HepG2 (cell line): ENCODE measurements around the gene MCOLN1. TPM values are rescaled to one million over a fixed set of nuclear protein-coding genes. Genes with fewer than 3 reads are reported as not detected.
A peak's percentile ranks its signal among the peaks of the same experiment; 100 is the strongest.

Source experiments
- ATAC-seq: fragments of 200-7000 bp; cut with Tn5 transposase; 3 replicates; pipeline ENCODE4 v1.9.1; 2020; ENCODE audit warnings: mild to moderate bottlenecking, moderate library complexity
- BruUV-seq: library from RNA; stranded (reverse); fragments of 400-500 nt; replicated peaks from 2 replicates; lab custom pipeline; 2021; lab: Mats Ljungman, UMichigan
- CTCF ChIA-PET: fragments of 300-600 bp; formaldehyde crosslinking; extraction: SDS; loops from one replicate; lab custom pipeline; 2021; ENCODE audit warnings: low total read pairs, inconsistent platforms, low intra/inter-chr PET ratio; lab: Yijun Ruan, JAX
- POLR2A ChIA-PET: fragments of 350-600 bp; sonication (Branson Sonifier 250); formaldehyde crosslinking; loops from one replicate; lab custom pipeline; 2020; ENCODE audit warnings: antibody characterized with exemption, inconsistent platforms; lab: Yijun Ruan, JAX
- DNase-seq: peaks from one replicate; pipeline ENCODE4 v3.0.0-alpha.2; 2015; ENCODE audit warnings: low spot score
- FAIRE-seq: peaks from 3 replicates; lab custom pipeline; 2011; peaks lifted over from hg19 to GRCh38; lab: Jason Lieb, UNC
- H2AFZ ChIP-seq: one replicate; pipeline ENCODE4 v1.6.1; 2011; ENCODE audit warnings: low read length, inconsistent platforms
- H3K27ac ChIP-seq: fragments of 300-600 bp; 3 replicates; pipeline ENCODE4 v1.8.0; 2011; ENCODE audit warnings: mixed run types, mild to moderate bottlenecking, mixed read lengths, low read length, inconsistent platforms; ENCODE audit not compliant: insufficient read depth; ENCODE audit errors: extremely low read length
- H3K27me3 ChIP-seq, 2 experiments: fragments of 200-600 bp in 1 of 2; 2 replicates in 1 of 2; 3 replicates in 1 of 2; pipeline versions ENCODE4 v1.6.0 to v1.8.0; 2011; ENCODE audit warnings: low read length in 2 of 2, mild to moderate bottlenecking in 2 of 2, moderate library complexity in 2 of 2, inconsistent platforms in 1 of 2; ENCODE audit not compliant: insufficient read depth in 2 of 2, control insufficient read depth in 1 of 2
- H3K36me3 ChIP-seq, 2 experiments: fragments of 200-600 bp in 1 of 2; replicated peaks in 1 of 2; 2 replicates in 1 of 2; 3 replicates in 1 of 2; pipeline versions ENCODE4 v1.5.1 to v1.8.0; 2011; ENCODE audit warnings: low read length in 2 of 2, inconsistent platforms in 1 of 2; ENCODE audit not compliant: insufficient read depth in 2 of 2, control insufficient read depth in 1 of 2
- H3K4me1 ChIP-seq: 2 replicates; pipeline ENCODE4 v1.5.1; 2012; ENCODE audit warnings: low read length, inconsistent platforms; ENCODE audit not compliant: insufficient read depth
- H3K4me2 ChIP-seq: 2 replicates; pipeline ENCODE4 v1.6.0; 2011; ENCODE audit warnings: low read depth, low read length, inconsistent platforms
- H3K4me3 ChIP-seq, 3 experiments: fragments of 200-600 bp in 1 of 3; sonication (generic), shearing (Covaris generic) in 1 of 3; replicated peaks in 1 of 3; 2 replicates each; pipeline ENCODE4 v1.5.1; 2011 to 2016; ENCODE audit warnings: low read length in 3 of 3, inconsistent platforms in 2 of 3, low read depth in 2 of 3, mild to moderate bottlenecking in 2 of 3, control low read depth in 1 of 3, mixed read lengths in 1 of 3; ENCODE audit not compliant: insufficient read depth in 1 of 3
- H3K79me2 ChIP-seq: one replicate; pipeline ENCODE4 v1.6.1; 2011; ENCODE audit warnings: low read length, inconsistent platforms; ENCODE audit not compliant: insufficient read depth
- H3K9ac ChIP-seq: 2 replicates; pipeline ENCODE4 v1.6.0; 2011; ENCODE audit warnings: mild to moderate bottlenecking, low read depth, low read length, inconsistent platforms; ENCODE audit not compliant: insufficient read depth
- H3K9me3 ChIP-seq: 2 replicates; pipeline ENCODE4 v1.5.1; 2012; ENCODE audit warnings: mild to moderate bottlenecking, low read length
- H4K20me1 ChIP-seq: 2 replicates; pipeline ENCODE4 v1.6.0; 2011; ENCODE audit warnings: inconsistent platforms, mild to moderate bottlenecking, low read length, moderate library complexity; ENCODE audit not compliant: insufficient read depth
- MEIS2 ChIP-seq: sonication (generic); formaldehyde crosslinking; IDR thresholded peaks from 2 replicates; pipeline ENCODE4 v1.9.0; 2021; ENCODE audit warnings: mild to moderate bottlenecking, missing genetic modification reagents
- NCOR1 ChIP-seq: fragments of 200-600 bp; sonication (generic); IDR thresholded peaks from 2 replicates; pipeline ENCODE4 v1.7.0; 2017; ENCODE audit warnings: antibody characterized with exemption, low read length, borderline replicate concordance
- PHF5A ChIP-seq: IDR thresholded peaks from one replicate; pipeline ENCODE4 v1.6.1; 2018; ENCODE audit warnings: low read depth, missing genetic modification reagents; ENCODE audit not compliant: unreplicated experiment
- POLR2AphosphoS2 ChIP-seq: IDR thresholded peaks from 2 replicates; pipeline ENCODE4 v1.6.1; 2011; ENCODE audit warnings: low read depth, low read length, improper control_type of control experiment
- TRIM24 ChIP-seq: sonication (generic); formaldehyde crosslinking; IDR thresholded peaks from 2 replicates; pipeline ENCODE4 v1.8.0; 2022; ENCODE audit warnings: mild to moderate bottlenecking, missing genetic modification reagents
- U2AF1 ChIP-seq: fragments of 200-400 bp; formaldehyde crosslinking; optimal IDR thresholded peaks from 2 replicates; pipeline ENCODE3; 2017; ENCODE audit warnings: mild to moderate bottlenecking, low read depth, low read length
- ZIK1 ChIP-seq: sonication (generic); formaldehyde crosslinking; IDR thresholded peaks from 2 replicates; pipeline ENCODE4 v1.5.0; 2020; ENCODE audit warnings: mild to moderate bottlenecking, low read depth, missing genetic modification reagents, borderline replicate concordance
- ZMYM3 ChIP-seq: sonication (generic); formaldehyde crosslinking; IDR thresholded peaks from 2 replicates; pipeline ENCODE4 v1.5.1; 2020; ENCODE audit warnings: mild to moderate bottlenecking, missing genetic modification reagents
- ZNF138 ChIP-seq: sonication (generic); formaldehyde crosslinking; IDR thresholded peaks from 2 replicates; pipeline ENCODE4 v1.5.0; 2020; ENCODE audit warnings: mild to moderate bottlenecking, low read depth, missing genetic modification reagents
- ZNF644 ChIP-seq: IDR thresholded peaks from 2 replicates; pipeline ENCODE4 v1.6.1; 2016; ENCODE audit warnings: low read depth
- ZNF713 ChIP-seq: sonication (generic); formaldehyde crosslinking; IDR thresholded peaks from 2 replicates; pipeline ENCODE4 v1.4.0; 2020; ENCODE audit warnings: mild to moderate bottlenecking, missing genetic modification reagents
- ZNF775 ChIP-seq: sonication (generic); formaldehyde crosslinking; IDR thresholded peaks from 2 replicates; pipeline ENCODE4 v1.4.0; 2020; ENCODE audit warnings: missing genetic modification reagents, mild to moderate bottlenecking, moderate library complexity, borderline replicate concordance
- ZSCAN29 ChIP-seq: sonication (generic); formaldehyde crosslinking; conservative IDR thresholded peaks from 2 replicates; pipeline ENCODE4 v1.4.0; 2020; ENCODE audit warnings: mild to moderate bottlenecking, missing genetic modification reagents
- WGBS: methylation state at CpG from one replicate; pipeline ENCODE4 v1.1.6; 2017; ENCODE audit warnings: low lambda C conversion rate; 5-methylcytosine and 5-hydroxymethylcytosine counted together
- in situ Hi-C: cut with HindIII; loops from 2 replicates; pipeline ENCODE4 v1.10.0; 2017; ENCODE audit warnings: low pct_unique_long_range_greater_than_20kb; ENCODE audit not compliant: extremely low pct_ligation_motif_present
- intact Hi-C: fragments of 100-400 bp; cut with micrococcal nuclease; formaldehyde crosslinking; loops from one replicate; pipeline ENCODE4 v1.10.0; 2022; ENCODE audit not compliant: unreplicated experiment
- polyA plus RNA-seq, 8 experiments: library from polyadenylated mRNA; depleted of rRNA in 3 of 8; stranded (reverse) in 7 of 8; unstranded in 1 of 8; fragments of >200 nt; fragmentation: Illumina TruSeq in 4 of 8; extraction: Trizol in 4 of 8; gene quantifications; 2 replicates each; pipeline versions ENCODE4 v1.2.1 to v1.2.3, GENCODE V29; 2011 to 2016; ENCODE audit warnings: low read depth in 4 of 8, missing spikeins in 1 of 8, mixed read lengths in 1 of 8; ENCODE audit not compliant: insufficient read depth in 1 of 8
- total RNA-seq, 5 experiments: library from RNA; depleted of rRNA; stranded (reverse); fragments of >200 nt; fragmentation: Illumina TruSeq; extraction: Trizol; gene quantifications; 2 replicates each; pipeline ENCODE4 v1.2.3, GENCODE V29; 2016; ENCODE audit warnings: low read depth in 1 of 5
- TF ChIP-seq, protein P1 (sequence below): fragments of 450-650 bp; IDR thresholded peaks from 2 replicates; pipeline ENCODE4 v1.6.1; 2016
- TF ChIP-seq, protein P2 (sequence below): sonication (generic); formaldehyde crosslinking; IDR thresholded peaks from 2 replicates; pipeline ENCODE4 v1.4.0; 2020; ENCODE audit warnings: missing genetic modification reagents

Gene MCOLN1
- total and polyA plus RNA-seq, 2 of the 13 experiments (the other 11 are each of a cell fraction or from before 2014, with no cell fraction given) = 3.4 to 15.7 TPM

DNA sequence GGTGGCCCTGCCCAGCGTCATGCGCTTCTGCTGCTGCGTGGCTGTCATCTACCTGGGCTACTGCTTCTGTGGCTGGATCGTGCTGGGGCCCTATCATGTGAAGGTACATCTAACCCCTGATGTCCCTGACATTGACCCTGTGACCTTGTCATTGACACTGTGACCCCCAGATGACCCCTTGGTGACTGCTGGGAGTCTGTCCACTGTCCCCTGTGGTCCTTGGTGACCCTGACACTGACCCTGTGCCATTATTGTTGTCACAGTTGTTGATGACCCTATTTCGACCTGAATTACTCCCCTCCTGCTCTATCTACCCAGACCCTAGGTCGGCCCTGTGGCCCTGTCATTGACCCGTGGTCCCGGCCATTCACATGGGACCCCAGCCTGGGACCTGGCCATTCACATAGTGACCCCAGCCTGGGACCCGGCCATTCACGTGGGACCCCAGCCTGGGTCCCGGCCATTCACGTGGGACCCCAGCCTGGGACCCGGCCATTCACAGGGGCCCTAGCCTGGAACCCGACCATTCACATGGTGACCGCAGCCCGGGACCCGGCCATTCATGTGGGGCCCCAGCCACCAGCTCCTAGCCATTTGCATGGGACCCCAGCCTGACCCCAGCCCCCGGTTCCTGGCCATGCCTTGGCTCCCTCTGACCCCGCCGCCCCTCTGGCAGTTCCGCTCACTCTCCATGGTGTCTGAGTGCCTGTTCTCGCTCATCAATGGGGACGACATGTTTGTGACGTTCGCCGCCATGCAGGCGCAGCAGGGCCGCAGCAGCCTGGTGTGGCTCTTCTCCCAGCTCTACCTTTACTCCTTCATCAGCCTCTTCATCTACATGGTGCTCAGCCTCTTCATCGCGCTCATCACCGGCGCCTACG is 7.4 kb downstream of the MCOLN1 start (continued):
- TF ChIP-seq, protein P1, sequence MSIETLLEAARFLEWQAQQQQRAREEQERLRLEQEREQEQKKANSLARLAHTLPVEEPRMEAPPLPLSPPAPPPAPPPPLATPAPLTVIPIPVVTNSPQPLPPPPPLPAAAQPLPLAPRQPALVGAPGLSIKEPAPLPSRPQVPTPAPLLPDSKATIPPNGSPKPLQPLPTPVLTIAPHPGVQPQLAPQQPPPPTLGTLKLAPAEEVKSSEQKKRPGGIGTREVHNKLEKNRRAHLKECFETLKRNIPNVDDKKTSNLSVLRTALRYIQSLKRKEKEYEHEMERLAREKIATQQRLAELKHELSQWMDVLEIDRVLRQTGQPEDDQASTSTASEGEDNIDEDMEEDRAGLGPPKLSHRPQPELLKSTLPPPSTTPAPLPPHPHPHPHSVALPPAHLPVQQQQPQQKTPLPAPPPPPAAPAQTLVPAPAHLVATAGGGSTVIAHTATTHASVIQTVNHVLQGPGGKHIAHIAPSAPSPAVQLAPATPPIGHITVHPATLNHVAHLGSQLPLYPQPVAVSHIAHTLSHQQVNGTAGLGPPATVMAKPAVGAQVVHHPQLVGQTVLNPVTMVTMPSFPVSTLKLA = no peak
- TF ChIP-seq NCOR1 = no peak
- no peak for TF ChIP-seq MEIS2 (CRISPR knock-in tag)
- TF ChIP-seq ZSCAN29 (CRISPR knock-in tag) = no peak
- TF ChIP-seq ZNF138 (CRISPR knock-in tag) = no peak

DNA sequence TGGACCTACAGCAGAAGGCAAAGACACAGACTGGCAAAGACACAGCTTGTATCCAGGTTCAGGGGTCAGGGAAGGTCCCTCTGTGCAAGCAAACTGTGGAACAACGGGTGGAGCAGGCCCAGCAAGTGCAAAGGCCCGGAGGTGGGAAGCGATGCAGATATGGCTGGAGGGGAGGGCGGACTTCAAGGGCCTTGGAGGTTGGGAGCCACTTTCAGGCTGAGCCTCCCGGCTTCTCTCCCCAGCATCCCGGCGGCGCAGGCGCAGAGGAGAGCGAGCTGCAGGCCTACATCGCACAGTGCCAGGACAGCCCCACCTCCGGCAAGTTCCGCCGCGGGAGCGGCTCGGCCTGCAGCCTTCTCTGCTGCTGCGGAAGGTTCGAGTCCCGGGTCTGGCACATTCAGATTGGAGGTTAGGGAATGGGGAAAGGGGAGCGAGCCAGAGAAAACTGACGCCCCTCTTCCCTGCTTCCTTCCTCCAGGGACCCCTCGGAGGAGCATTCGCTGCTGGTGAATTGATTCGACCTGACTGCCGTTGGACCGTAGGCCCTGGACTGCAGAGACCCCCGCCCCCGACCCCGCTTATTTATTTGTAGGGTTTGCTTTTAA is 11.0 kb downstream of the MCOLN1 start:
- H3K9ac ChIP-seq = peak overlapping the region; percentile 81
- no peak overlapping the region for H2AFZ ChIP-seq
- peaks cover 14% of the 10 kb centered on the region for H3K4me1 ChIP-seq
- H3K9me3 ChIP-seq = no peaks in the 10 kb centered on the region
- no peaks in the 10 kb centered on the region; a peak in 1 of 5 replicates for H3K27me3 ChIP-seq
- no peaks in the 10 kb centered on the region for H3K79me2 ChIP-seq
- no TSS peak for BruUV-seq
- ChIA-PET CTCF (no interaction called here), POLR2A (no interaction called here)
- DNase-seq (no peak), ATAC-seq (no peak), FAIRE-seq (no peak)
- no peaks in the 10 kb centered on the region; a peak in 1 of 5 replicates for H3K36me3 ChIP-seq
- peak overlapping the region; percentile 89 for H3K4me2 ChIP-seq
- no peaks in the 10 kb centered on the region for H4K20me1 ChIP-seq
- 88% methylated on average over 25 of the region's 30 CpGs for WGBS
- H3K27ac ChIP-seq = peak overlapping the region; percentile 84
- in situ Hi-C loops (no loop called here), intact Hi-C loops (no loop called here)
- H3K4me3 ChIP-seq = peak overlapping the region; percentile 91 to 97 (median 94); a peak in 5 of 6 replicates
- TF ChIP-seq POLR2AphosphoS2 (no peak), TRIM24 (no peak), U2AF1 (peak; percentile 54), ZNF775 (no peak), PHF5A (CRISPR knock-in tag) (no peak), ZNF713 (no peak), ZMYM3 (CRISPR knock-in tag) (peak; percentile 83; the same call in 1 of the 2 replicates), ZIK1 (CRISPR knock-in tag) (no peak), ZNF644 (CRISPR knock-in tag) (no peak)
- TF ChIP-seq, protein P2, sequence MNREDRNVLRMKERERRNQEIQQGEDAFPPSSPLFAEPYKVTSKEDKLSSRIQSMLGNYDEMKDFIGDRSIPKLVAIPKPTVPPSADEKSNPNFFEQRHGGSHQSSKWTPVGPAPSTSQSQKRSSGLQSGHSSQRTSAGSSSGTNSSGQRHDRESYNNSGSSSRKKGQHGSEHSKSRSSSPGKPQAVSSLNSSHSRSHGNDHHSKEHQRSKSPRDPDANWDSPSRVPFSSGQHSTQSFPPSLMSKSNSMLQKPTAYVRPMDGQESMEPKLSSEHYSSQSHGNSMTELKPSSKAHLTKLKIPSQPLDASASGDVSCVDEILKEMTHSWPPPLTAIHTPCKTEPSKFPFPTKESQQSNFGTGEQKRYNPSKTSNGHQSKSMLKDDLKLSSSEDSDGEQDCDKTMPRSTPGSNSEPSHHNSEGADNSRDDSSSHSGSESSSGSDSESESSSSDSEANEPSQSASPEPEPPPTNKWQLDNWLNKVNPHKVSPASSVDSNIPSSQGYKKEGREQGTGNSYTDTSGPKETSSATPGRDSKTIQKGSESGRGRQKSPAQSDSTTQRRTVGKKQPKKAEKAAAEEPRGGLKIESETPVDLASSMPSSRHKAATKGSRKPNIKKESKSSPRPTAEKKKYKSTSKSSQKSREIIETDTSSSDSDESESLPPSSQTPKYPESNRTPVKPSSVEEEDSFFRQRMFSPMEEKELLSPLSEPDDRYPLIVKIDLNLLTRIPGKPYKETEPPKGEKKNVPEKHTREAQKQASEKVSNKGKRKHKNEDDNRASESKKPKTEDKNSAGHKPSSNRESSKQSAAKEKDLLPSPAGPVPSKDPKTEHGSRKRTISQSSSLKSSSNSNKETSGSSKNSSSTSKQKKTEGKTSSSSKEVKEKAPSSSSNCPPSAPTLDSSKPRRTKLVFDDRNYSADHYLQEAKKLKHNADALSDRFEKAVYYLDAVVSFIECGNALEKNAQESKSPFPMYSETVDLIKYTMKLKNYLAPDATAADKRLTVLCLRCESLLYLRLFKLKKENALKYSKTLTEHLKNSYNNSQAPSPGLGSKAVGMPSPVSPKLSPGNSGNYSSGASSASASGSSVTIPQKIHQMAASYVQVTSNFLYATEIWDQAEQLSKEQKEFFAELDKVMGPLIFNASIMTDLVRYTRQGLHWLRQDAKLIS (CRISPR knock-in tag) = no peak
